H1 (cell line): ENCODE data around the gene ITGB2. TPM values are rescaled to one million over a fixed set of nuclear protein-coding genes. Genes with fewer than 3 reads are reported as not detected.

ENCODE experiments used
- CTCF ChIA-PET: fragments of 300-600 bp; sonication (Branson Sonifier 250); formaldehyde crosslinking; loops from one replicate; lab custom pipeline; 2021; ENCODE audit not compliant: partially characterized antibody; lab: Charles Lee
- POLR2A ChIA-PET: fragments of 300-600 bp; sonication (Branson Sonifier 250); formaldehyde crosslinking; loops from one replicate; lab custom pipeline; 2021; ENCODE audit warnings: inconsistent platforms; ENCODE audit not compliant: partially characterized antibody; lab: Charles Lee
- DNase-seq, 2 experiments: peaks; one replicate each; pipeline versions ENCODE4 v3.0.0 to v3.0.0-alpha.2; 2010 to 2022; ENCODE audit warnings: low spot score in 2 of 2, low read depth in 1 of 2, mixed read lengths in 1 of 2
- FAIRE-seq: peaks from 2 replicates; lab custom pipeline; 2011; peaks lifted over from hg19 to GRCh38; lab: Jason Lieb, UNC
- H2AFZ ChIP-seq: 2 replicates; pipeline ENCODE4 v1.8.1; 2012; ENCODE audit warnings: low read length, inconsistent platforms
- H2AK5ac ChIP-seq: 2 replicates; pipeline ENCODE4 v1.6.1; 2013; ENCODE audit warnings: low read depth, low read length
- H2BK120ac ChIP-seq: replicated peaks from 2 replicates; pipeline ENCODE3; 2013; ENCODE audit warnings: low read depth, low read length, inconsistent platforms
- H2BK12ac ChIP-seq: 2 replicates; pipeline ENCODE4 v1.6.1; 2013; ENCODE audit warnings: low read depth, low read length
- H2BK15ac ChIP-seq: 2 replicates; pipeline ENCODE4 v1.6.1; 2013; ENCODE audit warnings: low read length
- H2BK20ac ChIP-seq: 2 replicates; pipeline ENCODE4 v1.6.1; 2013; ENCODE audit warnings: low read length
- H2BK5ac ChIP-seq: 2 replicates; pipeline ENCODE4 v1.6.1; 2013; ENCODE audit warnings: low read depth, low read length
- H3K14ac ChIP-seq: 2 replicates; pipeline ENCODE4 v1.6.1; 2013; ENCODE audit warnings: inconsistent platforms; ENCODE audit not compliant: insufficient read length
- H3K18ac ChIP-seq: 2 replicates; pipeline ENCODE4 v1.6.1; 2013; ENCODE audit warnings: low read length; ENCODE audit errors: extremely low read depth
- H3K23ac ChIP-seq: 2 replicates; pipeline ENCODE4 v1.6.1; 2013; ENCODE audit warnings: inconsistent platforms; ENCODE audit not compliant: insufficient read length
- H3K23me2 ChIP-seq: 2 replicates; pipeline ENCODE4 v1.6.1; 2013; ENCODE audit warnings: low read depth, low read length
- H3K27ac ChIP-seq: 2 replicates; pipeline ENCODE4 v1.6.1; 2011; ENCODE audit warnings: low read depth, low read length, inconsistent platforms
- H3K27me3 ChIP-seq, 4 experiments: replicated peaks in 1 of 4; 1 replicate in 1 of 4; 2 replicates in 3 of 4; pipeline versions ENCODE4 v1.6.1 to v1.8.1; 2011 to 2013; ENCODE audit warnings: low read length in 3 of 4, mild to moderate bottlenecking in 3 of 4, inconsistent platforms in 2 of 4, mixed read lengths in 2 of 4, moderate library complexity in 1 of 4; ENCODE audit not compliant: control insufficient read depth in 3 of 4, insufficient read depth in 3 of 4; ENCODE audit errors: extremely low read depth in 1 of 4
- H3K36me3 ChIP-seq, 4 experiments: 2 replicates each; pipeline versions ENCODE4 v1.6.1 to v1.8.1; 2011 to 2013; ENCODE audit warnings: mild to moderate bottlenecking in 4 of 4, low read length in 3 of 4, moderate library complexity in 2 of 4, control low read depth in 1 of 4, inconsistent platforms in 1 of 4; ENCODE audit not compliant: insufficient read depth in 4 of 4, control insufficient read depth in 2 of 4
- H3K4ac ChIP-seq: replicated peaks from 2 replicates; pipeline ENCODE3; 2013; ENCODE audit warnings: low read length, low read depth, mixed read lengths, inconsistent platforms; ENCODE audit not compliant: insufficient read length
- H3K4me1 ChIP-seq, 4 experiments: replicated peaks in 1 of 4; 1 replicate in 1 of 4; 2 replicates in 3 of 4; pipeline versions ENCODE4 v1.6.1 to v1.8.1; 2011 to 2013; ENCODE audit warnings: low read length in 3 of 4, inconsistent platforms in 2 of 4, mixed read lengths in 1 of 4; ENCODE audit not compliant: insufficient read depth in 4 of 4, control insufficient read depth in 3 of 4
- H3K4me2 ChIP-seq, 2 experiments: 2 replicates each; pipeline versions ENCODE4 v1.6.1 to v1.8.1; 2011 to 2013; ENCODE audit warnings: low read depth in 2 of 2, low read length in 2 of 2, control low read depth in 1 of 2, inconsistent platforms in 1 of 2, mild to moderate bottlenecking in 1 of 2; ENCODE audit not compliant: insufficient read depth in 1 of 2
- H3K4me3 ChIP-seq, 4 experiments: fragments of 200-600, 300-600 bp in 1 of 4; sonication (generic), shearing (Covaris generic), sonication (Bioruptor Twin) in 1 of 4; 2 replicates each; pipeline versions ENCODE4 v1.5.1 to v1.8.1; 2011 to 2016; ENCODE audit warnings: low read length in 4 of 4, low read depth in 3 of 4, control low read depth in 2 of 4, inconsistent platforms in 2 of 4, mild to moderate bottlenecking in 2 of 4, mixed read lengths in 1 of 4, moderate library complexity in 1 of 4; ENCODE audit not compliant: insufficient read depth in 2 of 4; ENCODE audit errors: extremely low read depth in 1 of 4
- H3K56ac ChIP-seq: replicated peaks from 2 replicates; pipeline ENCODE3; 2013; ENCODE audit warnings: low read depth, mild to moderate bottlenecking, mixed read lengths, low read length, inconsistent platforms; ENCODE audit not compliant: insufficient read length
- H3K79me1 ChIP-seq: 2 replicates; pipeline ENCODE4 v1.6.1; 2013; ENCODE audit warnings: low read depth, low read length, control low read depth
- H3K79me2 ChIP-seq, 2 experiments: 2 replicates each; pipeline versions ENCODE4 v1.6.1 to v1.8.1; 2012 to 2013; ENCODE audit warnings: low read length in 2 of 2, mild to moderate bottlenecking in 2 of 2, inconsistent platforms in 1 of 2; ENCODE audit not compliant: insufficient read depth in 2 of 2, control insufficient read depth in 1 of 2
- H3K9ac ChIP-seq, 4 experiments: replicated peaks in 1 of 4; 1 replicate in 1 of 4; 2 replicates in 3 of 4; pipeline versions ENCODE4 v1.6.1 to v1.8.1; 2011 to 2013; ENCODE audit warnings: low read depth in 3 of 4, low read length in 3 of 4, control low read depth in 2 of 4, mild to moderate bottlenecking in 2 of 4, moderate library complexity in 2 of 4, inconsistent platforms in 1 of 4; ENCODE audit errors: extremely low read depth in 1 of 4
- H3K9me3 ChIP-seq, 2 experiments: 2 replicates each; pipeline versions ENCODE4 v1.6.1 to v1.8.1; 2012 to 2013; ENCODE audit warnings: mild to moderate bottlenecking in 2 of 2, moderate library complexity in 2 of 2, control low read depth in 1 of 2, inconsistent platforms in 1 of 2, low read depth in 1 of 2, low read length in 1 of 2, mixed read lengths in 1 of 2; ENCODE audit not compliant: insufficient read depth in 2 of 2
- H4K20me1 ChIP-seq, 2 experiments: replicated peaks in 1 of 2; 2 replicates each; pipeline versions ENCODE3 to v1.8.1; 2011 to 2013; ENCODE audit warnings: inconsistent platforms in 2 of 2, low read length in 2 of 2, mild to moderate bottlenecking in 1 of 2; ENCODE audit not compliant: insufficient read depth in 2 of 2, control insufficient read depth in 1 of 2
- H4K5ac ChIP-seq: 2 replicates; pipeline ENCODE4 v1.6.1; 2013; ENCODE audit warnings: low read length, low read depth, mixed read lengths, inconsistent platforms; ENCODE audit not compliant: insufficient read length
- H4K8ac ChIP-seq: 2 replicates; pipeline ENCODE4 v1.8.0; 2013; ENCODE audit warnings: mild to moderate bottlenecking, moderate library complexity, low read length, inconsistent platforms; ENCODE audit not compliant: insufficient read depth; ENCODE audit errors: extremely low read depth
- H4K91ac ChIP-seq: replicated peaks from 2 replicates; pipeline ENCODE3; 2013; ENCODE audit warnings: low read length, mixed read lengths, inconsistent platforms; ENCODE audit not compliant: insufficient read length
- FOSL1 ChIP-seq: IDR thresholded peaks from 2 replicates; pipeline ENCODE4 v1.6.1; 2011; ENCODE audit warnings: mild to moderate bottlenecking, low read depth, low read length, moderate library complexity; ENCODE audit not compliant: insufficient read depth
- HDAC2 ChIP-seq, 2 experiments: fragments of 300-600 bp in 1 of 2; sonication (generic) in 1 of 2; IDR thresholded peaks; 2 replicates each; pipeline ENCODE4 v1.6.1; 2011 to 2012; ENCODE audit warnings: low read depth in 2 of 2, low read length in 2 of 2, mild to moderate bottlenecking in 2 of 2, moderate library complexity in 2 of 2, borderline replicate concordance in 1 of 2, inconsistent platforms in 1 of 2
- KDM5A ChIP-seq: fragments of 200-600 bp; IDR thresholded peaks from 2 replicates; pipeline ENCODE4 v1.7.1; 2012; ENCODE audit warnings: mild to moderate bottlenecking, low read length, inconsistent platforms, mixed read lengths
- MAFK ChIP-seq: IDR thresholded peaks from 2 replicates; pipeline ENCODE4 v1.6.1; 2012; ENCODE audit warnings: low read depth, mild to moderate bottlenecking, improper control_type of control experiment, low read length
- SP2 ChIP-seq: IDR thresholded peaks from 2 replicates; pipeline ENCODE4 v1.6.1; 2012; ENCODE audit warnings: mild to moderate bottlenecking, low read length, inconsistent platforms
- YY1 ChIP-seq: IDR thresholded peaks from 2 replicates; pipeline ENCODE4 v1.6.1; 2011; ENCODE audit warnings: low read depth, mild to moderate bottlenecking, low read length
- WGBS, 2 experiments: shearing (Covaris generic) in 1 of 2; methylation state at CpG; one replicate each; pipeline versions ENCODE4 v1.1.6 to v1.1.7; 2013 to 2015; ENCODE audit warnings: low lambda C conversion rate in 2 of 2, mixed read lengths in 2 of 2, inconsistent platforms in 1 of 2, low coverage in 1 of 2, missing lambda C conversion rate in 1 of 2; ENCODE audit not compliant: insufficient replicate concordance in 2 of 2, insufficient coverage in 1 of 2, insufficient read length in 1 of 2; ENCODE audit errors: extremely low coverage in 1 of 2, missing lambda C conversion rate in 1 of 2; 5-methylcytosine and 5-hydroxymethylcytosine counted together
- polyA plus RNA-seq, 7 experiments: library from polyadenylated mRNA; depleted of rRNA in 3 of 7; stranded (reverse) in 5 of 7; unstranded in 2 of 7; fragments of >200 nt in 5 of 7; fragments of 200-250 nt in 2 of 7; gene quantifications; 1 replicate in 5 of 7; 2 replicates in 1 of 7; 4 replicates in 1 of 7; pipeline versions ENCODE4 v1.2.1 to v1.2.3, GENCODE V29; 2011 to 2013; ENCODE audit warnings: missing spikeins in 2 of 7, mixed read lengths in 2 of 7
- total RNA-seq: library from RNA; stranded (reverse); fragmentation: NEBNext Ultra II Directional; extraction: Animal tissue kit (Norgen Biotek cat#: 25700); gene quantifications from 2 replicates; pipeline ENCODE4 v1.2.1, GENCODE V29; 2021
- TF ChIP-seq, protein P1 (sequence below), 3 experiments: IDR thresholded peaks; 1 replicate in 2 of 3; 2 replicates in 1 of 3; pipeline versions ENCODE4 v1.5.1 to v1.6.1; 2011; ENCODE audit warnings: low read length in 3 of 3, mild to moderate bottlenecking in 3 of 3, inconsistent platforms in 2 of 3, low read depth in 1 of 3, moderate library complexity in 1 of 3; ENCODE audit not compliant: insufficient read depth in 1 of 3; ENCODE audit errors: control extremely low read depth in 1 of 3

Gene ITGB2
- total and polyA plus RNA-seq, 2 of the 8 experiments (the other 6 are each of a cell fraction or from before 2014, with no cell fraction given): 0.24 to 0.63 TPM

DNA sequence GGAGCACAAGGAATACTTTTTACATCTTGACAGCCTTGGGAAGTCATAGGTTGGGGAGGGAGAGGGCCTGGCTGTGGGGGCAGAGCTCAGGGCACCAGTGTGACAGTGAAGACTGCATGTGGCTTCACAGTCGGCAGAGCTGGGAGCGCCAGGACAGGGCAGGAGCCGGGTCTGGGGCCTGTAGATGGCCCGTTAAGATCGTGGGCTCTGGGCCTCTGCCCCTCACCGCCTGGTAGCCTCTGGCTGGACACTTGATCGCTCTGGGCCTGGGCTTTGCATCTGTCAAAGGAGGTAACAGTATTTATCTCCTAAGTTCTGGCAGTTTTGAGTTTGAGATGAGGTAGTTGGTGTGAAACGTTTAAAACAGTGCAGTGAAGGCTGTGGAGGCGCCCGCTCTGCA lies 23.9 kb upstream of the ITGB2 start:
- no peak for FAIRE-seq
- Histone ChIP-seq H2AFZ (no peak overlapping the region), H4K5ac (no peak overlapping the region), H3K79me2 (peaks cover 30 to 77% of the 10 kb centered on the region in 2 experiments), H3K18ac (no peak overlapping the region), H4K8ac (no peak overlapping the region; the same call in 1 of the 2 replicates), H2BK120ac (no peak overlapping the region), H3K79me1 (peaks cover 28% of the 10 kb centered on the region), H2BK12ac (no peak overlapping the region), H3K27ac (no peak overlapping the region), H3K27me3 (no peaks in the 10 kb centered on the region), H2AK5ac (no peak overlapping the region), H4K20me1 (peaks cover 31 to 46% of the 10 kb centered on the region in 2 experiments), H3K23ac (no peak overlapping the region), H2BK20ac (no peak overlapping the region), H3K4me3 (no peak overlapping the region), H3K36me3 (peaks cover 9 to 21% (median 17%) of the 10 kb centered on the region in 4 experiments; a peak in 7 of 8 replicates), H3K23me2 (no peaks in the 10 kb centered on the region), H2BK5ac (no peak overlapping the region), H2BK15ac (no peak overlapping the region), H3K56ac (no peak overlapping the region), H3K4me1 (peaks cover 0 to 5% (median under 1%) of the 10 kb centered on the region in 4 experiments; a peak in 3 of 7 replicates), H3K4me2 (no peak overlapping the region), H3K4ac (no peak overlapping the region), H3K14ac (no peak overlapping the region), H3K9me3 (no peaks in the 10 kb centered on the region), H3K9ac (no peak overlapping the region), H4K91ac (no peak overlapping the region)
- ChIA-PET POLR2A (interaction anchor here (1.2 to 1.9 kb wide), 4 partner anchors 10 to 18 kb away, joined by 3 to 6 read pairs (median 5); no protein-coding TSS in a partner anchor), CTCF (interaction anchor here (0.8 to 9.6 kb wide), 5 partner anchors 10 to 194 kb away, joined by 3 to 101 read pairs (median 5); no protein-coding TSS in a partner anchor)
- WGBS, 2 experiments: 90% methylated on average over 10 of the region's 10 CpGs; no CpG with 5 or more reads in 1 of the 2 experiments
- DNase-seq: no peak
- TF ChIP-seq FOSL1: no peak
- TF ChIP-seq YY1: no peak
- TF ChIP-seq HDAC2 (IDR thresholded peaks at IDR 0.05; ENCODE audit: borderline replicate concordance in 1 of 2, low read depth in 2 of 2, low read length in 2 of 2): no peak
- no peak for TF ChIP-seq SP2
- no peak for TF ChIP-seq KDM5A
- no peak for TF ChIP-seq MAFK
- TF ChIP-seq, protein P1, sequence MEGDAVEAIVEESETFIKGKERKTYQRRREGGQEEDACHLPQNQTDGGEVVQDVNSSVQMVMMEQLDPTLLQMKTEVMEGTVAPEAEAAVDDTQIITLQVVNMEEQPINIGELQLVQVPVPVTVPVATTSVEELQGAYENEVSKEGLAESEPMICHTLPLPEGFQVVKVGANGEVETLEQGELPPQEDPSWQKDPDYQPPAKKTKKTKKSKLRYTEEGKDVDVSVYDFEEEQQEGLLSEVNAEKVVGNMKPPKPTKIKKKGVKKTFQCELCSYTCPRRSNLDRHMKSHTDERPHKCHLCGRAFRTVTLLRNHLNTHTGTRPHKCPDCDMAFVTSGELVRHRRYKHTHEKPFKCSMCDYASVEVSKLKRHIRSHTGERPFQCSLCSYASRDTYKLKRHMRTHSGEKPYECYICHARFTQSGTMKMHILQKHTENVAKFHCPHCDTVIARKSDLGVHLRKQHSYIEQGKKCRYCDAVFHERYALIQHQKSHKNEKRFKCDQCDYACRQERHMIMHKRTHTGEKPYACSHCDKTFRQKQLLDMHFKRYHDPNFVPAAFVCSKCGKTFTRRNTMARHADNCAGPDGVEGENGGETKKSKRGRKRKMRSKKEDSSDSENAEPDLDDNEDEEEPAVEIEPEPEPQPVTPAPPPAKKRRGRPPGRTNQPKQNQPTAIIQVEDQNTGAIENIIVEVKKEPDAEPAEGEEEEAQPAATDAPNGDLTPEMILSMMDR (IDR thresholded peaks at IDR 0.05; ENCODE audit: control extremely low read depth in 1 of 3, insufficient read depth in 1 of 3, low read depth in 1 of 3, low read length in 3 of 3): no peak
